Measurements from ENCODE around the gene WDR88.

WDR88 gene

GRCh38 chr19:33094436-33095067 is 37.4 kb upstream of the WDR88 start:
- Histone ChIP-seq H3K36me3 (peaks cover 49% of the 10 kb centered on the region), H3K4me1 (no peaks in the 10 kb centered on the region), H3K27me3 (no peaks in the 10 kb centered on the region), H3K4me3 (ENCODE audit: low read depth, low read length) (no peak overlapping the region), H3K9me3 (no peaks in the 10 kb centered on the region)
- TF ChIP-seq CTCF (IDR thresholded peaks at IDR 0.05; ENCODE audit: low read depth, low read length) = no peak
- DNase-seq = no peak

DNA sequence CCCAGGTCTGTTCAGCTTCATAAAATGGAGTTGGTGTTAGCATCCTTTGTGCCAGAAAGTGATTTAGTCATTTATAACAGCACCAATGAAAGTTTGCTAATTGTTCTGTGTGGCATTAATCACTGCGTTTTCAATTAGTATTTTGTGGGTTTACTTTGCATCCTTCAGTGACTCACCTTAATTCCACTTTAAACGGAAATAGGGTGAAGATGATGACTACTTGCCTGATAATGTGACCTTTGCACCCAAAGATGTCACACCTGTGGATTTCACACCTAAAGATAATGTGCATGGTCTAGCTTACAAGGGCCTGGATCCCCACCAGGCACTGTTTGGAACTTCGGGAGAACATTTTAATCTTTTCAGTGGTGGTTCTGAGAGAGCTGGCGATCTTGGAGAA is 35.9 kb upstream of the WDR88 start:
- H3K9me3 ChIP-seq = no peaks in the 10 kb centered on the region
- H3K27me3 ChIP-seq = no peaks in the 10 kb centered on the region
- no peak for TF ChIP-seq CTCF (IDR thresholded peaks at IDR 0.05; ENCODE audit: low read depth, low read length)
- peaks cover 40% of the 10 kb centered on the region for H3K36me3 ChIP-seq
- H3K4me1 ChIP-seq = no peaks in the 10 kb centered on the region
- no peak for DNase-seq
- no peak overlapping the region for H3K4me3 ChIP-seq (ENCODE audit: low read depth, low read length)

DNA sequence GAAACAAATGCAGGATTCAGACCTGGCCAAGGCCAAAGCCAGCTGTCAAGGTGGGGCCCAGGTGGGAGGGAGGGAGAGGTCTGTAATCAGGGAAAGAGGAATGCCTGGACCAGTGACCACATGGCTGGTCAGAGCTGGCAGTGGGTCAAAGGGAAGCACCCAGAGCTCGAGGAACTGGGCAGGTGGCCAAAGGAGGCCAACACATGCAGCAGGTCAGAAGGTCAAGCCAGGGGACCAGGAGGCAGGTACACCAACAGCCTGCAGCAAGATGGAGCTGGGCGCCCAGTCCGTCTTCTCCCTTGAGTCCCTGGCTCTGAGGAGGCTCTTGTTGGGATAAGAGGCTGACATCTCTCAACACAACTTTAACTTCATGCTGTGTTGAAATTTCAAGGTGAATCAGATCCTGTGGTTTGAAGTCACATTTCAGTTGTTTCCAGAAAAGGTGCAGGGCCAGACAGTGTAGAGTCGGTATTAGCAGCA is 33.8 kb upstream of the WDR88 start:
- DNase-seq = no peak
- TF ChIP-seq CTCF (IDR thresholded peaks at IDR 0.05; ENCODE audit: low read depth, low read length) = no peak
- peaks cover 36% of the 10 kb centered on the region for H3K36me3 ChIP-seq

GRCh38 chr19:33100894-33101644 is 30.8 kb upstream of the WDR88 start:
- no peak for TF ChIP-seq CTCF (IDR thresholded peaks at IDR 0.05; ENCODE audit: low read depth, low read length)
- no peak for DNase-seq
- Histone ChIP-seq H3K36me3 (peaks cover 27% of the 10 kb centered on the region), H3K4me1 (no peaks in the 10 kb centered on the region), H3K27me3 (no peaks in the 10 kb centered on the region), H3K4me3 (ENCODE audit: low read depth, low read length) (no peak overlapping the region), H3K9me3 (no peaks in the 10 kb centered on the region)

More for the DNA sequence above, 33.8 kb upstream of the WDR88 start:
- Histone ChIP-seq H3K27me3 (no peaks in the 10 kb centered on the region), H3K4me1 (no peaks in the 10 kb centered on the region), H3K9me3 (no peaks in the 10 kb centered on the region), H3K4me3 (ENCODE audit: low read depth, low read length) (no peak overlapping the region)

GRCh38 chr19:33102893-33103292 is 29.0 kb upstream of the WDR88 start:
- H3K36me3 ChIP-seq = peaks cover 26% of the 10 kb centered on the region
- DNase-seq = no peak
- TF ChIP-seq CTCF (IDR thresholded peaks at IDR 0.05; ENCODE audit: low read depth, low read length) = no peak
- H3K27me3 ChIP-seq = no peaks in the 10 kb centered on the region
- no peak overlapping the region for H3K4me3 ChIP-seq (ENCODE audit: low read depth, low read length)
- no peaks in the 10 kb centered on the region for H3K4me1 ChIP-seq
- H3K9me3 ChIP-seq = no peaks in the 10 kb centered on the region

DNA sequence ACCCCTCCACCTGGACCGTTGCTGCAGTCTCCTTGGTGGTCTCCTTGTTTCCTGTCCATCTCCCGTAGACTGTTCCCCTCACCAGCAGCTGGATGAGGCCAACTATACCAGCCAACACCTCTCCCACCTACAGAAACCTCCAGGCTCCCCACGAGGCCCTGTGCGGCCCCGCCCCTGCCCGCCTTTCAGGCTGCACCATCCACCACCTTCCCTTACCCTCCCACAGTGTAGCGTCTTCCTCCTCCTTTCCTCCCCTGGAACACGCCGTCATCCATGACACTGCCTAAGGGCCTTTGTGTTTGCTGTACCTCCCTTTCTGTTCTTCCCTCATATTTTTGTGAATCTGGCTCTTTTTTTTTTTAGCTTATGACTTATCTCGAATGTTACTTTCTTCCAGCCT is 23.8 kb upstream of the WDR88 start:
- Histone ChIP-seq H3K4me3 (ENCODE audit: low read depth, low read length) (no peak overlapping the region), H3K4me1 (no peaks in the 10 kb centered on the region), H3K27me3 (no peaks in the 10 kb centered on the region), H3K36me3 (peaks cover 46% of the 10 kb centered on the region), H3K9me3 (no peaks in the 10 kb centered on the region)
- DNase-seq = no peak
- no peak for TF ChIP-seq CTCF (IDR thresholded peaks at IDR 0.05; ENCODE audit: low read depth, low read length)

All from BE2C (cell line).